HEK293T (cell line): ENCODE results near the gene NAALADL2.

ENCODE experiments used
- BHLHE40 ChIP-seq: fragments of 450-650 bp; IDR thresholded peaks from 2 replicates; pipeline ENCODE4 v1.6.1; 2016; ENCODE audit warnings: mild to moderate bottlenecking, moderate library complexity, borderline replicate concordance
- CTBP1 ChIP-seq: fragments of 450-650 bp; IDR thresholded peaks from 2 replicates; pipeline ENCODE4 v1.6.1; 2016; ENCODE audit warnings: borderline replicate concordance
- FOXA1 ChIP-seq: fragments of 450-650 bp; IDR thresholded peaks from 2 replicates; pipeline ENCODE4 v1.6.1; 2016; ENCODE audit warnings: mild to moderate bottlenecking
- FOXK2 ChIP-seq: fragments of 450-650 bp; IDR thresholded peaks from 2 replicates; pipeline ENCODE4 v1.6.1; 2016; ENCODE audit warnings: mild to moderate bottlenecking
- FOXM1 ChIP-seq: fragments of 450-650 bp; IDR thresholded peaks from 2 replicates; pipeline ENCODE4 v1.6.1; 2017; ENCODE audit warnings: mild to moderate bottlenecking, borderline replicate concordance
- HDGF ChIP-seq: fragments of 450-650 bp; IDR thresholded peaks from 2 replicates; pipeline ENCODE4 v1.6.1; 2017; ENCODE audit warnings: antibody characterized with exemption, borderline replicate concordance
- L3MBTL2 ChIP-seq: fragments of 450-650 bp; conservative IDR thresholded peaks from 2 replicates; pipeline ENCODE4 v1.6.1; 2016; ENCODE audit warnings: mild to moderate bottlenecking
- LEF1 ChIP-seq: fragments of 450-650 bp; IDR thresholded peaks from 2 replicates; pipeline ENCODE4 v1.6.1; 2017; ENCODE audit warnings: mild to moderate bottlenecking, borderline replicate concordance
- NFRKB ChIP-seq: fragments of 450-650 bp; IDR thresholded peaks from 2 replicates; pipeline ENCODE4 v1.6.1; 2016; ENCODE audit warnings: mild to moderate bottlenecking, moderate library complexity
- SUZ12 ChIP-seq: fragments of 450-650 bp; IDR thresholded peaks from 2 replicates; pipeline ENCODE4 v1.6.1; 2016; ENCODE audit warnings: mild to moderate bottlenecking

DNA sequence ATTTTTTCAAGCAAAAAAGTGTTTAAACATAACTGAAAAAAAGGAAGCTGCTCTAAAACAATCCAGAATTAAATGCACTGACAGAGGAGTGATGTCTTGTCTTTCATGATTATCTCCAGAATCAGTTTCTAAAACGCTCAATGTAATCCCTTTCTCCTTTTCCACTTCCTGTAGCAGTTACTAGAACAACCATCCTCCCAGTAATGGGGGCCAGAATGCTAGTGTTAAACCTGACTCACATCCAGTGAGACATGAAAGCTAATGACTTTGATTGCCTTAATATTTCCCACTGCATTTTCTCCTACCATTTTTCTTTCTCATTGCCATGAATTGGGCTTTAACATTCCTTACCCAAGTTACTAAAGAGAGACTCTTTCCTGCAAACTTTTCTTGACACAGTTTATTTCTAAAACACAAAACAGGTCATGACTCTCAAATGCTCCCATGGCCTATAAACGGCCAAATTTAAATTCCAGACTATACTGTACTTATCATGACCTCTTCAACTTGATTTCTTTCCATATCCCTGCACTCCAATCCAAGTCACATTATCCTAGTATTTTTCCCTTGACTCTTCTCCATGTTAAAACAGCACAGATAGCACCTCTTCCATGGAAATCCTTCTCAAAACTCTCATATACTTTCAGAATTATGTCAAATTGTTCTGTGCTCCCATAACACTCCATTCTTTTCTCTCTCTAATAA, 341.4 kb downstream of the NAALADL2 start:
- TF ChIP-seq FOXM1 (no peak), FOXA1 (no peak), SUZ12 (no peak), NFRKB (no peak), FOXK2 (no peak), BHLHE40 (no peak), L3MBTL2 (no peak), CTBP1 (no peak), LEF1 (no peak), HDGF (no peak)
